ENCODE results near the gene ARL17B. TPM values are rescaled to one million over a fixed set of nuclear protein-coding genes. Genes with fewer than 3 reads are reported as not detected.
A peak's percentile ranks its signal among the peaks of the same experiment; 100 is the strongest.
"Not testable (repeated sequence)": the region's sequence is repeated elsewhere in the genome, so short reads cannot be mapped to it uniquely, and the experiment has no call there.

ARL17B gene
- total RNA-seq, 1 experiment from 2014 or later = 13.9 TPM

GRCh38 chr17:46286764-46287221 is 74.8 kb downstream of the ARL17B start:
- DNase-seq (ENCODE audit: low spot score) = peak; percentile 82
- H3K27ac ChIP-seq (ENCODE audit: low read depth, low read length, poor library complexity, severe bottlenecking); H3K4me3 ChIP-seq (ENCODE audit: low read depth, low read length, poor library complexity, severe bottlenecking); H3K4me1 ChIP-seq (ENCODE audit: insufficient read depth, low read length, poor library complexity, severe bottlenecking); POLR2A ChIA-PET (ENCODE audit: low non-redundant PET); intact Hi-C loops (cut with micrococcal nuclease; ENCODE audit: unreplicated experiment); H3K27me3 ChIP-seq (replicated peaks; ENCODE audit: insufficient read depth, low read depth, low read length, poor library complexity); H3K36me3 ChIP-seq (ENCODE audit: insufficient read depth, low read length, poor library complexity, severe bottlenecking); H3K9me3 ChIP-seq (ENCODE audit: low read depth, low read length, poor library complexity, severe bottlenecking): not testable (repeated sequence)
- TSS peak; percentile 11 for BruUV-seq (replicated peaks)
- TF ChIP-seq, protein P1, sequence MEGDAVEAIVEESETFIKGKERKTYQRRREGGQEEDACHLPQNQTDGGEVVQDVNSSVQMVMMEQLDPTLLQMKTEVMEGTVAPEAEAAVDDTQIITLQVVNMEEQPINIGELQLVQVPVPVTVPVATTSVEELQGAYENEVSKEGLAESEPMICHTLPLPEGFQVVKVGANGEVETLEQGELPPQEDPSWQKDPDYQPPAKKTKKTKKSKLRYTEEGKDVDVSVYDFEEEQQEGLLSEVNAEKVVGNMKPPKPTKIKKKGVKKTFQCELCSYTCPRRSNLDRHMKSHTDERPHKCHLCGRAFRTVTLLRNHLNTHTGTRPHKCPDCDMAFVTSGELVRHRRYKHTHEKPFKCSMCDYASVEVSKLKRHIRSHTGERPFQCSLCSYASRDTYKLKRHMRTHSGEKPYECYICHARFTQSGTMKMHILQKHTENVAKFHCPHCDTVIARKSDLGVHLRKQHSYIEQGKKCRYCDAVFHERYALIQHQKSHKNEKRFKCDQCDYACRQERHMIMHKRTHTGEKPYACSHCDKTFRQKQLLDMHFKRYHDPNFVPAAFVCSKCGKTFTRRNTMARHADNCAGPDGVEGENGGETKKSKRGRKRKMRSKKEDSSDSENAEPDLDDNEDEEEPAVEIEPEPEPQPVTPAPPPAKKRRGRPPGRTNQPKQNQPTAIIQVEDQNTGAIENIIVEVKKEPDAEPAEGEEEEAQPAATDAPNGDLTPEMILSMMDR (conservative IDR thresholded peaks at IDR 0.05; ENCODE audit: low read depth, low read length) = peak; percentile 74
- CTCF ChIA-PET = interaction anchor here (0.6 to 1.2 kb wide), 3 partner anchors 20 to 435 kb away, joined by 3 to 11 read pairs (median 3); no protein-coding TSS in a partner anchor

- H3K4me1 ChIP-seq (ENCODE audit: insufficient read depth, low read length, poor library complexity, severe bottlenecking); H3K9me3 ChIP-seq (ENCODE audit: low read depth, low read length, poor library complexity, severe bottlenecking); H3K36me3 ChIP-seq (ENCODE audit: insufficient read depth, low read length, poor library complexity, severe bottlenecking); H3K27me3 ChIP-seq (replicated peaks; ENCODE audit: insufficient read depth, low read depth, low read length, poor library complexity); DNase-seq (ENCODE audit: low spot score); CTCF ChIA-PET; POLR2A ChIA-PET (ENCODE audit: low non-redundant PET); intact Hi-C loops (cut with micrococcal nuclease; ENCODE audit: unreplicated experiment); H3K27ac ChIP-seq (ENCODE audit: low read depth, low read length, poor library complexity, severe bottlenecking); H3K4me3 ChIP-seq (ENCODE audit: low read depth, low read length, poor library complexity, severe bottlenecking); BruUV-seq (replicated peaks): not testable (repeated sequence)
Measured at GRCh38 chr17:46285500-46285899, 76.1 kb downstream of the ARL17B start.

DNA sequence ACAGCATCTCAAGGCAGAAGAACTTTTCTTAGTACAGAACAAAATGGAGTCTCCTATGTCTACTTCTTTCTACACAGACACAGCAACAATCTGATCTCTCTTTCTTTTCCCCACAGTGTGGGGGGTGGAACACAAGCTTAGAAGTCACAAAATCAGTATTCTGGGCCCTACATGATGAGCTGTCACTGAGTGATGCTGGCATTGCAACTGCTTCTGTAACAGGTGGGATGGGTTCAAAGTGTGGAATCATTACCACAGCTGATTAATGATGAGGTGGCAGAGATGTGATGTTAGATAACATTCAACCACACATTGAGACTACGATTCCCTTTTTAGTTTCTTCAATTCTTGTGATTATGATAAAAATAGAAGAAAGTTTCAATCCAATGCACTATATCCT is 77.1 kb downstream of the ARL17B start:
- BruUV-seq (replicated peaks); DNase-seq (ENCODE audit: low spot score); H3K36me3 ChIP-seq (ENCODE audit: insufficient read depth, low read length, poor library complexity, severe bottlenecking); POLR2A ChIA-PET (ENCODE audit: low non-redundant PET); H3K27ac ChIP-seq (ENCODE audit: low read depth, low read length, poor library complexity, severe bottlenecking); H3K4me3 ChIP-seq (ENCODE audit: low read depth, low read length, poor library complexity, severe bottlenecking); H3K27me3 ChIP-seq (replicated peaks; ENCODE audit: insufficient read depth, low read depth, low read length, poor library complexity); CTCF ChIA-PET; intact Hi-C loops (cut with micrococcal nuclease; ENCODE audit: unreplicated experiment); H3K9me3 ChIP-seq (ENCODE audit: low read depth, low read length, poor library complexity, severe bottlenecking); H3K4me1 ChIP-seq (ENCODE audit: insufficient read depth, low read length, poor library complexity, severe bottlenecking): not testable (repeated sequence)

- BruUV-seq (replicated peaks); H3K9me3 ChIP-seq (ENCODE audit: low read depth, low read length, poor library complexity, severe bottlenecking); CTCF ChIA-PET; H3K4me1 ChIP-seq (ENCODE audit: insufficient read depth, low read length, poor library complexity, severe bottlenecking); H3K4me3 ChIP-seq (ENCODE audit: low read depth, low read length, poor library complexity, severe bottlenecking); DNase-seq (ENCODE audit: low spot score); H3K27ac ChIP-seq (ENCODE audit: low read depth, low read length, poor library complexity, severe bottlenecking); intact Hi-C loops (cut with micrococcal nuclease; ENCODE audit: unreplicated experiment); POLR2A ChIA-PET (ENCODE audit: low non-redundant PET); H3K27me3 ChIP-seq (replicated peaks; ENCODE audit: insufficient read depth, low read depth, low read length, poor library complexity); H3K36me3 ChIP-seq (ENCODE audit: insufficient read depth, low read length, poor library complexity, severe bottlenecking): not testable (repeated sequence)
Measured at GRCh38 chr17:46282635-46283034, 78.9 kb downstream of the ARL17B start.

DNA sequence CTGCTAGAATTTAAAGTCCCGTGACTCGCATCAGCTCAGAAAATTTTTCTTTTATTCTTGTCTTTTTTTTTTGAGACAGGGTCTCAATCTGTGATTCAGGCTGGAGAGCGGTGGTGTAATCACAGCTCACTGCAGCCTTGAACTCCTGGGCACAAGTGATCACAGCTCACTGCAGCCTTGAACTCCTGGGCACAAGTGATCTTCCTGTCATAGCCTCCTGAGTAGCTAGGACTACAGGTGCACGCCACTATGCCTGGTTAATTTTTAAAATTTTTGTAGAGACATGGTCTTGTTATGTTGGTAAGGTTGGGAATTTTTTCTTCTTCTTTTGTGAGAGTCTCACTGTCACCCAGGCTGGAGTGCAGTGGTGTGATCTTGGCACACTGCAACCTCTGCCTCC is 80.2 kb downstream of the ARL17B start:
- H3K27ac ChIP-seq (ENCODE audit: low read depth, low read length, poor library complexity, severe bottlenecking); BruUV-seq (replicated peaks); intact Hi-C loops (cut with micrococcal nuclease; ENCODE audit: unreplicated experiment); H3K27me3 ChIP-seq (replicated peaks; ENCODE audit: insufficient read depth, low read depth, low read length, poor library complexity); CTCF ChIA-PET; POLR2A ChIA-PET (ENCODE audit: low non-redundant PET); DNase-seq (ENCODE audit: low spot score); H3K36me3 ChIP-seq (ENCODE audit: insufficient read depth, low read length, poor library complexity, severe bottlenecking); H3K4me3 ChIP-seq (ENCODE audit: low read depth, low read length, poor library complexity, severe bottlenecking); H3K4me1 ChIP-seq (ENCODE audit: insufficient read depth, low read length, poor library complexity, severe bottlenecking); H3K9me3 ChIP-seq (ENCODE audit: low read depth, low read length, poor library complexity, severe bottlenecking): not testable (repeated sequence)

- H3K36me3 ChIP-seq (ENCODE audit: insufficient read depth, low read length, poor library complexity, severe bottlenecking); CTCF ChIA-PET; H3K4me3 ChIP-seq (ENCODE audit: low read depth, low read length, poor library complexity, severe bottlenecking); DNase-seq (ENCODE audit: low spot score); BruUV-seq (replicated peaks); H3K27me3 ChIP-seq (replicated peaks; ENCODE audit: insufficient read depth, low read depth, low read length, poor library complexity); H3K4me1 ChIP-seq (ENCODE audit: insufficient read depth, low read length, poor library complexity, severe bottlenecking); H3K9me3 ChIP-seq (ENCODE audit: low read depth, low read length, poor library complexity, severe bottlenecking); H3K27ac ChIP-seq (ENCODE audit: low read depth, low read length, poor library complexity, severe bottlenecking); intact Hi-C loops (cut with micrococcal nuclease; ENCODE audit: unreplicated experiment): not testable (repeated sequence)
- POLR2A ChIA-PET (ENCODE audit: low non-redundant PET) = interaction anchor here (0.5 kb wide), 1 partner anchor 84 kb away, joined by 10 read pairs; the partner anchor contains the start of gene KANSL1
Measured at GRCh38 chr17:46276728-46277479, 84.7 kb downstream of the ARL17B start.

Data from A673 (cell line).